GM23248 (cell line): Measurements from ENCODE around the gene TNRC6B.

Source experiments
- EZH2 ChIP-seq: fragments of 200-600 bp; sonication (generic); IDR thresholded peaks from 2 replicates; pipeline ENCODE4 v1.6.1; 2018; ENCODE audit warnings: antibody characterized with exemption, mild to moderate bottlenecking; ENCODE audit not compliant: insufficient read depth, poor library complexity, severe bottlenecking
- EZH2phosphoT487 ChIP-seq: fragments of 200-600 bp; sonication (generic); IDR thresholded peaks from 2 replicates; pipeline ENCODE4 v1.6.1; 2018; ENCODE audit warnings: antibody characterized with exemption, moderate library complexity, mild to moderate bottlenecking, low read depth; ENCODE audit not compliant: insufficient read depth

- TF ChIP-seq EZH2 (no peak), EZH2phosphoT487 (no peak)
Observed at GRCh38 chr22:40334060-40334459, 156.3 kb downstream of the TNRC6B start.
